ENCODE data around the gene EIF4B. TPM values are rescaled to one million over a fixed set of nuclear protein-coding genes. Genes with fewer than 3 reads are reported as not detected.

Gene EIF4B
- total and polyA plus RNA-seq, 2 of the 13 experiments (the other 11 are each of a cell fraction or from before 2014, with no cell fraction given) = 416 to 548 TPM

GRCh38 chr12:53078425-53079225 is 72.4 kb downstream of the EIF4B start (continued):
- no peak for TF ChIP-seq ZNF646 (CRISPR knock-in tag; IDR thresholded peaks at IDR 0.05)
- 0 out of 2 replicates have a peak, but pooled peaks have one; percentile 27 for TF ChIP-seq ZNF3 (CRISPR knock-in tag; IDR thresholded peaks at IDR 0.05)
- no peak; the same call in 1 of the 2 replicates for TF ChIP-seq SOX5 (CRISPR knock-in tag; IDR thresholded peaks at IDR 0.05; ENCODE audit: borderline replicate concordance)
- no peak for TF ChIP-seq ZNF253 (CRISPR knock-in tag; IDR thresholded peaks at IDR 0.05; ENCODE audit: borderline replicate concordance)
- no peak for TF ChIP-seq TBX2 (CRISPR knock-in tag; IDR thresholded peaks at IDR 0.05; ENCODE audit: borderline replicate concordance)
- 0 out of 3 replicates have a peak, but pooled peaks have one; percentile 16 for TF ChIP-seq MXI1 (IDR thresholded peaks at IDR 0.05; ENCODE audit: borderline replicate concordance, low read depth, low read length)
- no peak for TF ChIP-seq GPBP1L1 (CRISPR knock-in tag; IDR thresholded peaks at IDR 0.05)
- no peak for TF ChIP-seq ESRRA (CRISPR knock-in tag; IDR thresholded peaks at IDR 0.05; ENCODE audit: low read depth)
- TF ChIP-seq FOXC1 (CRISPR knock-in tag; IDR thresholded peaks at IDR 0.05; ENCODE audit: borderline replicate concordance) = peak; percentile 40; the same call in 1 of the 2 replicates
- TF ChIP-seq ZC3H4 (CRISPR knock-in tag; IDR thresholded peaks at IDR 0.05; ENCODE audit: borderline replicate concordance) = no peak
- TF ChIP-seq, protein P1, sequence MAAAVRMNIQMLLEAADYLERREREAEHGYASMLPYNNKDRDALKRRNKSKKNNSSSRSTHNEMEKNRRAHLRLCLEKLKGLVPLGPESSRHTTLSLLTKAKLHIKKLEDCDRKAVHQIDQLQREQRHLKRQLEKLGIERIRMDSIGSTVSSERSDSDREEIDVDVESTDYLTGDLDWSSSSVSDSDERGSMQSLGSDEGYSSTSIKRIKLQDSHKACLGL (CRISPR knock-in tag; IDR thresholded peaks at IDR 0.05) = peak; percentile 85; the same call in 1 of the 2 replicates
- no peak for TF ChIP-seq DNMT1 (CRISPR knock-in tag; IDR thresholded peaks at IDR 0.05)
- TF ChIP-seq ZZZ3 (CRISPR knock-in tag; IDR thresholded peaks at IDR 0.05; ENCODE audit: borderline replicate concordance) = 0 out of 2 replicates have a peak, but pooled peaks have one; percentile 15
- no peak; the same call in 1 of the 2 replicates for TF ChIP-seq IRF9 (CRISPR knock-in tag; IDR thresholded peaks at IDR 0.05; ENCODE audit: borderline replicate concordance)
- peak; percentile 91 for TF ChIP-seq ZFX (CRISPR knock-in tag; IDR thresholded peaks at IDR 0.05; ENCODE audit: low read depth)
- no peak for TF ChIP-seq ZNF441 (CRISPR knock-in tag; IDR thresholded peaks at IDR 0.05; ENCODE audit: borderline replicate concordance)
- TF ChIP-seq, protein P2, sequence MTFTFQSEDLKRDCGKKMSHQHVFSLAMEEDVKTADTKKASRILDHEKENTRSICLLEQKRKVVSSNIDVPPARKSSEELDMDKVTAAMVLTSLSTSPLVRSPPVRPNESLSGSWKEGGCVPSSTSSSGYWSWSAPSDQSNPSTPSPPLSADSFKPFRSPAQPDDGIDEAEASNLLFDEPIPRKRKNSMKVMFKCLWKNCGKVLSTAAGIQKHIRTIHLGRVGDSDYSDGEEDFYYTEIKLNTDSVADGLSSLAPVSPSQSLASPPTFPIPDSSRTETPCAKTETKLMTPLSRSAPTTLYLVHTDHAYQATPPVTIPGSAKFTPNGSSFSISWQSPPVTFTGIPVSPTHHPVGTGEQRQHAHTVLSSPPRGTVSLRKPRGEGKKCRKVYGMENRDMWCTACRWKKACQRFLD (CRISPR knock-in tag; IDR thresholded peaks at IDR 0.05; ENCODE audit: borderline replicate concordance) = no peak
- no peak for TF ChIP-seq JUN (CRISPR knock-in tag; IDR thresholded peaks at IDR 0.05)
